GM23338 (cell line): Measurements from ENCODE around the gene DGKH. TPM values are rescaled to one million over a fixed set of nuclear protein-coding genes. Genes with fewer than 3 reads are reported as not detected.

Source experiments
- ATAC-seq: fragments of 200-7000 bp; cut with Tn5 transposase; 3 replicates; pipeline ENCODE4 v1.9.1; 2020
- DNase-seq: peaks from one replicate; pipeline ENCODE4 v3.0.0-alpha.2; 2015; ENCODE audit warnings: low spot score
- H2AFZ ChIP-seq: fragments of 200-600 bp; sonication (generic); 2 replicates; pipeline ENCODE4 v1.8.0; 2016; ENCODE audit warnings: antibody characterized with exemption, mild to moderate bottlenecking, moderate library complexity
- H3F3A ChIP-seq: fragments of 200-600 bp; sonication (generic); replicated peaks from 2 replicates; pipeline ENCODE4 v1.8.0; 2017; ENCODE audit warnings: antibody characterized with exemption, mixed run types, low read depth
- H3K27ac ChIP-seq: fragments of 200-600 bp; sonication (generic); 2 replicates; pipeline ENCODE4 v1.6.1; 2016; ENCODE audit warnings: low read depth
- H3K27me3 ChIP-seq: fragments of 200-600 bp; sonication (generic); 2 replicates; pipeline ENCODE4 v1.8.0; 2016; ENCODE audit warnings: mild to moderate bottlenecking, mixed run types, moderate library complexity; ENCODE audit not compliant: insufficient read depth
- H3K36me3 ChIP-seq: fragments of 200-600 bp; sonication (generic); 2 replicates; pipeline ENCODE4 v1.8.0; 2016; ENCODE audit warnings: mild to moderate bottlenecking; ENCODE audit not compliant: insufficient read depth
- H3K4me1 ChIP-seq: fragments of 200-600 bp; sonication (generic); 2 replicates; pipeline ENCODE4 v1.8.0; 2016; ENCODE audit warnings: mild to moderate bottlenecking, moderate library complexity; ENCODE audit not compliant: insufficient read depth
- H3K4me2 ChIP-seq: fragments of 200-600 bp; sonication (generic); 2 replicates; pipeline ENCODE4 v1.7.1; 2017; ENCODE audit warnings: mixed run types
- H3K4me3 ChIP-seq: fragments of 200-600 bp; sonication (generic); 2 replicates; pipeline ENCODE4 v1.6.1; 2016; ENCODE audit warnings: mixed run types
- H3K79me2 ChIP-seq: fragments of 200-600 bp; sonication (generic); replicated peaks from 2 replicates; pipeline ENCODE4 v1.8.0; 2017; ENCODE audit warnings: mild to moderate bottlenecking; ENCODE audit not compliant: insufficient read depth
- H3K9me2 ChIP-seq: fragments of 200-600 bp; sonication (generic); 2 replicates; pipeline ENCODE4 v1.8.0; 2017; ENCODE audit not compliant: insufficient read depth
- H4K20me1 ChIP-seq: fragments of 200-600 bp; sonication (generic); replicated peaks from 2 replicates; pipeline ENCODE4 v1.8.0; 2017; ENCODE audit warnings: mild to moderate bottlenecking; ENCODE audit not compliant: insufficient read depth
- H3K27ac Mint-ChIP-seq: 2 replicates; pipeline ENCODE4 v1.8.0; 2020; ENCODE audit warnings: inconsistent platforms, mild to moderate bottlenecking, moderate library complexity, mixed read lengths
- H3K27me3 Mint-ChIP-seq: 3 replicates; pipeline ENCODE4 v1.8.0; 2022; ENCODE audit warnings: low read depth, mild to moderate bottlenecking, moderate library complexity, mixed read lengths, inconsistent platforms; ENCODE audit not compliant: insufficient read depth, poor library complexity
- H3K36me3 Mint-ChIP-seq: 3 replicates; pipeline ENCODE4 v1.8.0; 2021; ENCODE audit warnings: low read depth, mild to moderate bottlenecking, inconsistent platforms, moderate library complexity, mixed read lengths
- H3K4me1 Mint-ChIP-seq: 3 replicates; pipeline ENCODE4 v1.8.0; 2020; ENCODE audit warnings: mild to moderate bottlenecking, inconsistent platforms, mixed read lengths
- H3K4me3 Mint-ChIP-seq: 3 replicates; pipeline ENCODE4 v1.8.0; 2021; ENCODE audit warnings: moderate library complexity, mild to moderate bottlenecking, inconsistent platforms, mixed read lengths
- H3K9me3 Mint-ChIP-seq: 3 replicates; pipeline ENCODE4 v1.8.0; 2020; ENCODE audit warnings: moderate library complexity, mild to moderate bottlenecking, inconsistent platforms, mixed read lengths
- CREB1 ChIP-seq: fragments of 250-450 bp; sonication (Bioruptor Pico); IDR thresholded peaks from 2 replicates; pipeline ENCODE4 v1.5.0; 2020; ENCODE audit warnings: low read depth, mild to moderate bottlenecking, moderate library complexity
- EZH2 ChIP-seq: fragments of 200-600 bp; sonication (generic); IDR thresholded peaks from one replicate; pipeline ENCODE4 v1.8.0; 2017; ENCODE audit warnings: antibody characterized with exemption, mild to moderate bottlenecking, low read depth; ENCODE audit not compliant: unreplicated experiment
- NANOG ChIP-seq: IDR thresholded peaks from 2 replicates; pipeline ENCODE4 v1.6.1; 2016; ENCODE audit warnings: antibody characterized with exemption, borderline replicate concordance
- STAT1 ChIP-seq: IDR thresholded peaks from one replicate; pipeline ENCODE4 v1.6.1; 2016; ENCODE audit warnings: antibody characterized with exemption; ENCODE audit not compliant: unreplicated experiment
- ZNF331 ChIP-seq: fragments of 250-450 bp; sonication (Bioruptor Pico); IDR thresholded peaks from 2 replicates; pipeline ENCODE4 v1.5.0; 2020; ENCODE audit warnings: low read depth, mild to moderate bottlenecking, moderate library complexity
- polyA plus RNA-seq: library from polyadenylated mRNA; unstranded; fragments of >200 nt; fragmentation: Nextera tagmentation; extraction: Ambion mirVana; gene quantifications from 2 replicates; pipeline ENCODE4 v1.2.1, GENCODE V29; 2016
- total RNA-seq: library from RNA; depleted of rRNA; stranded (reverse); fragments of >200 nt; shearing (Covaris generic); gene quantifications from 2 replicates; pipeline ENCODE4 v1.2.3, GENCODE V29; 2014
- TF ChIP-seq, protein P1 (sequence below), 2 experiments: fragments of 200-600 bp in 1 of 2; sonication (generic) in 1 of 2; conservative IDR thresholded peaks; 2 replicates each; pipeline versions ENCODE4 v1.5.1 to v1.6.1; 2016 to 2017; ENCODE audit warnings: antibody characterized with exemption in 2 of 2, low read depth in 2 of 2, mild to moderate bottlenecking in 2 of 2, moderate library complexity in 1 of 2
- TF ChIP-seq, protein P2 (sequence below): IDR thresholded peaks from one replicate; pipeline ENCODE4 v1.6.1; 2018; ENCODE audit warnings: antibody characterized with exemption; ENCODE audit not compliant: unreplicated experiment
- TF ChIP-seq, protein P3 (sequence below): fragments of 250-450 bp; sonication (Bioruptor Pico); IDR thresholded peaks from 2 replicates; pipeline ENCODE4 v1.5.0; 2020; ENCODE audit warnings: mild to moderate bottlenecking, moderate library complexity

The DGKH gene
- total and polyA plus RNA-seq, 2 experiments from 2014 or later = 2.1 to 7.5 TPM

DNA sequence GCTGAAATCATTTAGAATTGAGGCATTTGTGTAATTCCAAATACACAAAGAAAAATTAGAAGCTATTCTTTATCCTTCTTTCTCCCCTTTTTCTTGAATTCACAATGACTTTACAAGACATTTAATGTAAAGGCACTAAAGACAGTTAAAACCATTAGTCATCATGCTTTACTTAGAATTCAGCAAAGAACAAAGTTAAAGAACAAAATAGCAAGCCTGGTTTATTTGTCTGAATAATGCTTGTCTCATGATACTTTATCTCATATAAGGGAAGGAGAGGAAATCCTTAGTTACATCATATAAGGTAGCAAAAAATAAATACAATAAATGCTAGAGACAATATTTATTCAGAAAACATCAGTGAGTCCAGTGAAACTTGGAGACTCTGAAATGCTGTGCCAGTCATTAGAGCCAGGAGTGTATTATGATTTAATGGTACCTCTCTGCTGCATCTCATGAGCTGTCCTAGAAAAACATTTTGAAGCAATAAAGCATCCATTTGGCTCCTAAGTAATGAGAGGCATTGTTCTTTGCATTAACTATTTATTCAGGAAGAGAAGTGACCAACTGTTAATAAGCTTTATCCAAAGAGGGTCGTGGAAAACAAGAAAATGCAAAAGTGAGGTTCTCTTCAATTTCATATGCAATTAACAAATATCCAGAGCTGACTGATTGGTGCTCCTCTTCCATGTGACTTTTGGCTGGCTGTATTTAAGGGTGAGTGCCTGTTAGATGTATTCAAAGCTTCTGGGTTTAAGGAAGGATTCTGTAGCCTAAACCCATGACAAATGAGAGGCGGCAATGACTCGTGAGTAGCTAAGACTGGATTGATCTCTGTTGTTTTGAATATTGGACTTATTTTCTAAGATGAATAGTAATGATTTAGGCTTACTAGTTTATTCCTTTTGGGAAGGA lies 105.0 kb downstream of the DGKH start:
- Histone ChIP-seq H3K4me1 (no peaks in the 10 kb centered on the region), H2AFZ (no peak overlapping the region), H3K4me2 (no peak overlapping the region), H3F3A (no peaks in the 10 kb centered on the region), H4K20me1 (no peaks in the 10 kb centered on the region), H3K36me3 (no peaks in the 10 kb centered on the region), H3K4me3 (no peak overlapping the region), H3K27ac (no peak overlapping the region), H3K27me3 (no peaks in the 10 kb centered on the region), H3K9me2 (no peaks in the 10 kb centered on the region), H3K79me2 (no peaks in the 10 kb centered on the region)
- no peak for DNase-seq
- Mint-ChIP-seq H3K27ac (no peak overlapping the region), H3K9me3 (no peaks in the 10 kb centered on the region), H3K4me3 (no peak overlapping the region), H3K36me3 (peaks cover 3% of the 10 kb centered on the region; the same call in 2 of the 3 replicates), H3K27me3 (no peaks in the 10 kb centered on the region), H3K4me1 (peaks cover 8% of the 10 kb centered on the region; the same call in 2 of the 3 replicates)
- no peak; the same call in 2 of the 3 replicates for ATAC-seq
- no peak for TF ChIP-seq ZNF331 (CRISPR knock-in tag)
- TF ChIP-seq STAT1 = no peak
- no peak for TF ChIP-seq CREB1 (CRISPR knock-in tag)
- no peak for TF ChIP-seq NANOG
- TF ChIP-seq, protein P1, sequence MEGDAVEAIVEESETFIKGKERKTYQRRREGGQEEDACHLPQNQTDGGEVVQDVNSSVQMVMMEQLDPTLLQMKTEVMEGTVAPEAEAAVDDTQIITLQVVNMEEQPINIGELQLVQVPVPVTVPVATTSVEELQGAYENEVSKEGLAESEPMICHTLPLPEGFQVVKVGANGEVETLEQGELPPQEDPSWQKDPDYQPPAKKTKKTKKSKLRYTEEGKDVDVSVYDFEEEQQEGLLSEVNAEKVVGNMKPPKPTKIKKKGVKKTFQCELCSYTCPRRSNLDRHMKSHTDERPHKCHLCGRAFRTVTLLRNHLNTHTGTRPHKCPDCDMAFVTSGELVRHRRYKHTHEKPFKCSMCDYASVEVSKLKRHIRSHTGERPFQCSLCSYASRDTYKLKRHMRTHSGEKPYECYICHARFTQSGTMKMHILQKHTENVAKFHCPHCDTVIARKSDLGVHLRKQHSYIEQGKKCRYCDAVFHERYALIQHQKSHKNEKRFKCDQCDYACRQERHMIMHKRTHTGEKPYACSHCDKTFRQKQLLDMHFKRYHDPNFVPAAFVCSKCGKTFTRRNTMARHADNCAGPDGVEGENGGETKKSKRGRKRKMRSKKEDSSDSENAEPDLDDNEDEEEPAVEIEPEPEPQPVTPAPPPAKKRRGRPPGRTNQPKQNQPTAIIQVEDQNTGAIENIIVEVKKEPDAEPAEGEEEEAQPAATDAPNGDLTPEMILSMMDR (conservative IDR thresholded peaks at IDR 0.05; ENCODE audit: low read depth in 2 of 2) = no peak
- TF ChIP-seq, protein P2, sequence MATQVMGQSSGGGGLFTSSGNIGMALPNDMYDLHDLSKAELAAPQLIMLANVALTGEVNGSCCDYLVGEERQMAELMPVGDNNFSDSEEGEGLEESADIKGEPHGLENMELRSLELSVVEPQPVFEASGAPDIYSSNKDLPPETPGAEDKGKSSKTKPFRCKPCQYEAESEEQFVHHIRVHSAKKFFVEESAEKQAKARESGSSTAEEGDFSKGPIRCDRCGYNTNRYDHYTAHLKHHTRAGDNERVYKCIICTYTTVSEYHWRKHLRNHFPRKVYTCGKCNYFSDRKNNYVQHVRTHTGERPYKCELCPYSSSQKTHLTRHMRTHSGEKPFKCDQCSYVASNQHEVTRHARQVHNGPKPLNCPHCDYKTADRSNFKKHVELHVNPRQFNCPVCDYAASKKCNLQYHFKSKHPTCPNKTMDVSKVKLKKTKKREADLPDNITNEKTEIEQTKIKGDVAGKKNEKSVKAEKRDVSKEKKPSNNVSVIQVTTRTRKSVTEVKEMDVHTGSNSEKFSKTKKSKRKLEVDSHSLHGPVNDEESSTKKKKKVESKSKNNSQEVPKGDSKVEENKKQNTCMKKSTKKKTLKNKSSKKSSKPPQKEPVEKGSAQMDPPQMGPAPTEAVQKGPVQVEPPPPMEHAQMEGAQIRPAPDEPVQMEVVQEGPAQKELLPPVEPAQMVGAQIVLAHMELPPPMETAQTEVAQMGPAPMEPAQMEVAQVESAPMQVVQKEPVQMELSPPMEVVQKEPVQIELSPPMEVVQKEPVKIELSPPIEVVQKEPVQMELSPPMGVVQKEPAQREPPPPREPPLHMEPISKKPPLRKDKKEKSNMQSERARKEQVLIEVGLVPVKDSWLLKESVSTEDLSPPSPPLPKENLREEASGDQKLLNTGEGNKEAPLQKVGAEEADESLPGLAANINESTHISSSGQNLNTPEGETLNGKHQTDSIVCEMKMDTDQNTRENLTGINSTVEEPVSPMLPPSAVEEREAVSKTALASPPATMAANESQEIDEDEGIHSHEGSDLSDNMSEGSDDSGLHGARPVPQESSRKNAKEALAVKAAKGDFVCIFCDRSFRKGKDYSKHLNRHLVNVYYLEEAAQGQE = no peak
- TF ChIP-seq, protein P3, sequence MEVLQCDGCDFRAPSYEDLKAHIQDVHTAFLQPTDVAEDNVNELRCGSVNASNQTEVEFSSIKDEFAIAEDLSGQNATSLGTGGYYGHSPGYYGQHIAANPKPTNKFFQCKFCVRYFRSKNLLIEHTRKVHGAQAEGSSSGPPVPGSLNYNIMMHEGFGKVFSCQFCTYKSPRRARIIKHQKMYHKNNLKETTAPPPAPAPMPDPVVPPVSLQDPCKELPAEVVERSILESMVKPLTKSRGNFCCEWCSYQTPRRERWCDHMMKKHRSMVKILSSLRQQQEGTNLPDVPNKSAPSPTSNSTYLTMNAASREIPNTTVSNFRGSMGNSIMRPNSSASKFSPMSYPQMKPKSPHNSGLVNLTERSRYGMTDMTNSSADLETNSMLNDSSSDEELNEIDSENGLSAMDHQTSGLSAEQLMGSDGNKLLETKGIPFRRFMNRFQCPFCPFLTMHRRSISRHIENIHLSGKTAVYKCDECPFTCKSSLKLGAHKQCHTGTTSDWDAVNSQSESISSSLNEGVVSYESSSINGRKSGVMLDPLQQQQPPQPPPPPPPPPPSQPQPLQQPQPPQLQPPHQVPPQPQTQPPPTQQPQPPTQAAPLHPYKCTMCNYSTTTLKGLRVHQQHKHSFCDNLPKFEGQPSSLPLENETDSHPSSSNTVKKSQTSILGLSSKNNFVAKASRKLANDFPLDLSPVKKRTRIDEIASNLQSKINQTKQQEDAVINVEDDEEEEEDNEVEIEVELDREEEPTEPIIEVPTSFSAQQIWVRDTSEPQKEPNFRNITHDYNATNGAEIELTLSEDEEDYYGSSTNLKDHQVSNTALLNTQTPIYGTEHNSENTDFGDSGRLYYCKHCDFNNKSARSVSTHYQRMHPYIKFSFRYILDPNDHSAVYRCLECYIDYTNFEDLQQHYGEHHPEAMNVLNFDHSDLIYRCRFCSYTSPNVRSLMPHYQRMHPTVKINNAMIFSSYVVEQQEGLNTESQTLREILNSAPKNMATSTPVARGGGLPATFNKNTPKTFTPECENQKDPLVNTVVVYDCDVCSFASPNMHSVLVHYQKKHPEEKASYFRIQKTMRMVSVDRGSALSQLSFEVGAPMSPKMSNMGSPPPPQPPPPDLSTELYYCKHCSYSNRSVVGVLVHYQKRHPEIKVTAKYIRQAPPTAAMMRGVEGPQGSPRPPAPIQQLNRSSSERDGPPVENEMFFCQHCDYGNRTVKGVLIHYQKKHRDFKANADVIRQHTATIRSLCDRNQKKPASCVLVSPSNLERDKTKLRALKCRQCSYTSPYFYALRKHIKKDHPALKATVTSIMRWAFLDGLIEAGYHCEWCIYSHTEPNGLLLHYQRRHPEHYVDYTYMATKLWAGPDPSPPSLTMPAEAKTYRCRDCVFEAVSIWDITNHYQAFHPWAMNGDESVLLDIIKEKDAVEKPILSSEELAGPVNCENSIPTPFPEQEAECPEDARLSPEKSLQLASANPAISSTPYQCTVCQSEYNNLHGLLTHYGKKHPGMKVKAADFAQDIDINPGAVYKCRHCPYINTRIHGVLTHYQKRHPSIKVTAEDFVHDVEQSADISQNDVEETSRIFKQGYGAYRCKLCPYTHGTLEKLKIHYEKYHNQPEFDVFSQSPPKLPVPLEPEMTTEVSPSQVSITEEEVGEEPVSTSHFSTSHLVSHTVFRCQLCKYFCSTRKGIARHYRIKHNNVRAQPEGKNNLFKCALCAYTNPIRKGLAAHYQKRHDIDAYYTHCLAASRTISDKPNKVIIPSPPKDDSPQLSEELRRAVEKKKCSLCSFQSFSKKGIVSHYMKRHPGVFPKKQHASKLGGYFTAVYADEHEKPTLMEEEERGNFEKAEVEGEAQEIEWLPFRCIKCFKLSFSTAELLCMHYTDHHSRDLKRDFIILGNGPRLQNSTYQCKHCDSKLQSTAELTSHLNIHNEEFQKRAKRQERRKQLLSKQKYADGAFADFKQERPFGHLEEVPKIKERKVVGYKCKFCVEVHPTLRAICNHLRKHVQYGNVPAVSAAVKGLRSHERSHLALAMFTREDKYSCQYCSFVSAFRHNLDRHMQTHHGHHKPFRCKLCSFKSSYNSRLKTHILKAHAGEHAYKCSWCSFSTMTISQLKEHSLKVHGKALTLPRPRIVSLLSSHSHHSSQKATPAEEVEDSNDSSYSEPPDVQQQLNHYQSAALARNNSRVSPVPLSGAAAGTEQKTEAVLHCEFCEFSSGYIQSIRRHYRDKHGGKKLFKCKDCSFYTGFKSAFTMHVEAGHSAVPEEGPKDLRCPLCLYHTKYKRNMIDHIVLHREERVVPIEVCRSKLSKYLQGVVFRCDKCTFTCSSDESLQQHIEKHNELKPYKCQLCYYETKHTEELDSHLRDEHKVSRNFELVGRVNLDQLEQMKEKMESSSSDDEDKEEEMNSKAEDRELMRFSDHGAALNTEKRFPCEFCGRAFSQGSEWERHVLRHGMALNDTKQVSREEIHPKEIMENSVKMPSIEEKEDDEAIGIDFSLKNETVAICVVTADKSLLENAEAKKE = no peak
- no peak for TF ChIP-seq EZH2
